PC-9 (cell line): Measurements from ENCODE around the gene FOXN3.

ENCODE experiments used
- CTCF ChIP-seq: fragments of 200-600 bp; sonication (generic); conservative IDR thresholded peaks from 2 replicates; pipeline ENCODE4 v1.6.1; 2017; ENCODE audit warnings: mixed run types, antibody characterized with exemption, mild to moderate bottlenecking, moderate library complexity
- EZH2 ChIP-seq: fragments of 200-600 bp; sonication (generic); IDR thresholded peaks from 2 replicates; pipeline ENCODE4 v1.8.0; 2017; ENCODE audit warnings: antibody characterized with exemption, low read depth

GRCh38 chr14:89134640-89135039 lies 282.4 kb downstream of the FOXN3 start:
- TF ChIP-seq CTCF (no peak), EZH2 (no peak)
